ENCODE data around the gene IGFBP6. TPM values are rescaled to one million over a fixed set of nuclear protein-coding genes. Genes with fewer than 3 reads are reported as not detected.
A peak's percentile ranks its signal among the peaks of the same experiment; 100 is the strongest.
"Not testable (repeated sequence)": the region's sequence is repeated elsewhere in the genome, so short reads cannot be mapped to it uniquely, and the experiment has no call there.

IGFBP6 gene
- total and polyA plus RNA-seq, 3 experiments from 2014 or later, result 1.5 to 8.9 (median 1.6) TPM

- ChIA-PET POLR2A (interaction anchor here (0.9 kb wide), 1 partner anchor 9 kb away, joined by 3 read pairs; no protein-coding TSS in a partner anchor), CTCF (interaction anchor here (0.8 to 14.7 kb wide), 2 partner anchors 9 to 29 kb away, joined by 4 to 243 read pairs; partner anchors contain the start of gene SOAT2)
These were observed 3.6 kb upstream of the IGFBP6 start for GRCh38 chr12:53093777-53094393.

DNA sequence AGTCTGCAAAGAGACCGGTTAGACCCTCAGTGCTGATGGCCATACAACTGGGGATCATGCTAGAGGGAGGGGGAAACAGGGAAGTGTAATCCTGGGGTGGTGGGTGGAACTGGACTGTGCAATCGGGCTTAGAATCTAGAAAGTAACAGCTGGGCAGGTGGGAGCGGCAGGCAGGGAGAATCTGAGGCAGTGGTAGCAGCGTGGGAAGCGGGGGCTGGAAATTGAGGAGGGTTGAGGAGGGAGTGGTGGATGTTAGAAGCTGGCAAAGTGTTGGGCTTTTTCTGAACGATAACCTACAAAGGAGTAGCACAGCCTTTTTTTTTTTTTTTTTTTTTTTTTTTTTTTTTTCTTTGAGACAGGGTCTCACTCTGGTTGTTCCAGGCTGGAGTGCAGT lies 3.1 kb upstream of the IGFBP6 start:
- Histone ChIP-seq H3K9me3 (ENCODE audit: low read length) (no peaks in the 10 kb centered on the region), H3K27me3 (ENCODE audit: insufficient read depth, low read length, poor library complexity, severe bottlenecking) (no peaks in the 10 kb centered on the region), H3K4me3 (ENCODE audit: low read length) (no peak overlapping the region), H3K4me1 (ENCODE audit: insufficient read depth, low read length) (peaks cover 24% of the 10 kb centered on the region), H3K27ac (ENCODE audit: low read depth, low read length) (no peak overlapping the region), H3K36me3 (ENCODE audit: insufficient read depth, low read length) (no peaks in the 10 kb centered on the region)
- no peaks in the 10 kb centered on the region for H3K9me3 Mint-ChIP-seq
- H3K27me3 Mint-ChIP-seq, result peaks cover 3% of the 10 kb centered on the region in 2 donors
- H3K27ac Mint-ChIP-seq, result peak overlapping the region in 2 of 8 donors; percentile 38 to 75
- H3K36me3 Mint-ChIP-seq, result no peaks in the 10 kb centered on the region
- peaks cover 16 to 32% (median 20%) of the 10 kb centered on the region in 3 donors for H3K4me1 Mint-ChIP-seq
- DNase-seq, result no peak
- CTCF ChIA-PET, result interaction anchor here (0.8 to 14.7 kb wide), 2 partner anchors 9 to 30 kb away, joined by 4 to 243 read pairs; partner anchors contain the start of gene SOAT2
- POLR2A ChIA-PET, result no interaction called here
- H3K4me3 Mint-ChIP-seq, result peak overlapping the region in 1 of 7 donors; percentile 55

More at GRCh38 chr12:53093777-53094393, 3.6 kb upstream of the IGFBP6 start:
- peaks cover 3% of the 10 kb centered on the region in 2 donors for H3K27me3 Mint-ChIP-seq
- Histone ChIP-seq H3K4me1 (ENCODE audit: insufficient read depth, low read length) (peaks cover 19% of the 10 kb centered on the region), H3K27me3 (ENCODE audit: insufficient read depth, low read length, poor library complexity, severe bottlenecking) (no peaks in the 10 kb centered on the region), H3K9me3 (ENCODE audit: low read length) (no peaks in the 10 kb centered on the region), H3K4me3 (ENCODE audit: low read length) (no peak overlapping the region), H3K27ac (ENCODE audit: low read depth, low read length) (no peak overlapping the region), H3K36me3 (ENCODE audit: insufficient read depth, low read length) (no peaks in the 10 kb centered on the region)
- H3K4me1 Mint-ChIP-seq, result peaks cover 11 to 27% (median 15%) of the 10 kb centered on the region in 3 donors
- H3K4me3 Mint-ChIP-seq, result peak overlapping the region in 1 of 7 donors; percentile 55
- no peaks in the 10 kb centered on the region for H3K9me3 Mint-ChIP-seq
- no peak for DNase-seq
- H3K27ac Mint-ChIP-seq, result peak overlapping the region in 3 of 8 donors; percentile 38 to 75 (median 70)
- H3K36me3 Mint-ChIP-seq, result no peaks in the 10 kb centered on the region

GRCh38 chr12:53094796-53095595 lies 2.5 kb upstream of the IGFBP6 start:
- CTCF ChIA-PET, result interaction anchor here (14.7 kb wide), 1 partner anchor 31 kb away, joined by 243 read pairs; no protein-coding TSS in a partner anchor
- H3K27ac ChIP-seq (ENCODE audit: low read depth, low read length); H3K9me3 ChIP-seq (ENCODE audit: low read length); H3K4me3 Mint-ChIP-seq; H3K27me3 Mint-ChIP-seq; H3K36me3 Mint-ChIP-seq; POLR2A ChIA-PET; H3K36me3 ChIP-seq (ENCODE audit: insufficient read depth, low read length); H3K4me3 ChIP-seq (ENCODE audit: low read length); H3K27me3 ChIP-seq (ENCODE audit: insufficient read depth, low read length, poor library complexity, severe bottlenecking); DNase-seq; H3K9me3 Mint-ChIP-seq: not testable (repeated sequence)
- peak overlapping the region in 1 of 8 donors; percentile 36 for H3K27ac Mint-ChIP-seq
- peaks cover 24% of the 10 kb centered on the region for H3K4me1 ChIP-seq (ENCODE audit: insufficient read depth, low read length)
- H3K4me1 Mint-ChIP-seq, result peaks cover 19 to 34% (median 21%) of the 10 kb centered on the region in 3 donors

- DNase-seq; H3K27ac ChIP-seq (ENCODE audit: low read depth, low read length); H3K4me3 ChIP-seq (ENCODE audit: low read length); H3K27me3 Mint-ChIP-seq; H3K9me3 Mint-ChIP-seq; H3K36me3 Mint-ChIP-seq; H3K9me3 ChIP-seq (ENCODE audit: low read length); POLR2A ChIA-PET; H3K4me3 Mint-ChIP-seq; H3K36me3 ChIP-seq (ENCODE audit: insufficient read depth, low read length); H3K27me3 ChIP-seq (ENCODE audit: insufficient read depth, low read length, poor library complexity, severe bottlenecking): not testable (repeated sequence)
- peak overlapping the region in 1 of 8 donors; percentile 36 for H3K27ac Mint-ChIP-seq
- peaks cover 24% of the 10 kb centered on the region for H3K4me1 ChIP-seq (ENCODE audit: insufficient read depth, low read length)
- CTCF ChIA-PET, result interaction anchor here (14.7 kb wide), 1 partner anchor 31 kb away, joined by 243 read pairs; no protein-coding TSS in a partner anchor
- peaks cover 19 to 37% (median 24%) of the 10 kb centered on the region in 3 donors for H3K4me1 Mint-ChIP-seq
These were observed 1.9 kb upstream of the IGFBP6 start for GRCh38 chr12:53095596-53095895.

GRCh38 chr12:53096089-53096741 lies 1.3 kb upstream of the IGFBP6 start:
- Mint-ChIP-seq H3K4me3 (peak overlapping the region in 4 of 7 donors; percentile 35 to 80 (median 59)), H3K27ac (peak overlapping the region in 2 of 8 donors; percentile 29 to 43), H3K4me1 (peaks cover 19 to 38% (median 28%) of the 10 kb centered on the region in 3 donors), H3K36me3 (no peaks in the 10 kb centered on the region), H3K27me3 (peaks cover 3% of the 10 kb centered on the region in 2 donors), H3K9me3 (no peaks in the 10 kb centered on the region)
- DNase-seq, result no peak
- CTCF ChIA-PET, result interaction anchor here (14.7 kb wide), 1 partner anchor 32 kb away, joined by 243 read pairs; no protein-coding TSS in a partner anchor
- POLR2A ChIA-PET, result no interaction called here
- Histone ChIP-seq H3K27me3 (ENCODE audit: insufficient read depth, low read length, poor library complexity, severe bottlenecking) (no peaks in the 10 kb centered on the region), H3K4me3 (ENCODE audit: low read length) (no peak overlapping the region), H3K9me3 (ENCODE audit: low read length) (no peaks in the 10 kb centered on the region), H3K27ac (ENCODE audit: low read depth, low read length) (no peak overlapping the region), H3K4me1 (ENCODE audit: insufficient read depth, low read length) (peaks cover 24% of the 10 kb centered on the region), H3K36me3 (ENCODE audit: insufficient read depth, low read length) (no peaks in the 10 kb centered on the region)

GRCh38 chr12:53096759-53097158 lies 708 bp upstream of the IGFBP6 start:
- Histone ChIP-seq H3K27me3 (ENCODE audit: insufficient read depth, low read length, poor library complexity, severe bottlenecking) (no peaks in the 10 kb centered on the region), H3K4me3 (ENCODE audit: low read length) (no peak overlapping the region), H3K36me3 (ENCODE audit: insufficient read depth, low read length) (no peaks in the 10 kb centered on the region), H3K27ac (ENCODE audit: low read depth, low read length) (no peak overlapping the region), H3K4me1 (ENCODE audit: insufficient read depth, low read length) (peaks cover 24% of the 10 kb centered on the region), H3K9me3 (ENCODE audit: low read length) (no peaks in the 10 kb centered on the region)
- POLR2A ChIA-PET, result interaction anchor here (3.0 kb wide), 1 partner anchor 18 kb away, joined by 18 read pairs; the partner anchor contains the start of gene SPRYD3
- Mint-ChIP-seq H3K4me3 (peak overlapping the region; percentile 51 to 90 (median 80)), H3K27me3 (peaks cover 0 to 3% of the 10 kb centered on the region in 2 donors), H3K9me3 (no peaks in the 10 kb centered on the region), H3K27ac (peak overlapping the region; percentile 43 to 87 (median 72)), H3K36me3 (no peaks in the 10 kb centered on the region), H3K4me1 (peaks cover 19 to 41% (median 30%) of the 10 kb centered on the region in 3 donors)
- CTCF ChIA-PET, result interaction anchor here (0.9 to 14.7 kb wide), 3 partner anchors 17 to 63 kb away, joined by 4 to 243 read pairs (median 30); partner anchors contain the start of gene SPRYD3
- DNase-seq, result no peak

DNA sequence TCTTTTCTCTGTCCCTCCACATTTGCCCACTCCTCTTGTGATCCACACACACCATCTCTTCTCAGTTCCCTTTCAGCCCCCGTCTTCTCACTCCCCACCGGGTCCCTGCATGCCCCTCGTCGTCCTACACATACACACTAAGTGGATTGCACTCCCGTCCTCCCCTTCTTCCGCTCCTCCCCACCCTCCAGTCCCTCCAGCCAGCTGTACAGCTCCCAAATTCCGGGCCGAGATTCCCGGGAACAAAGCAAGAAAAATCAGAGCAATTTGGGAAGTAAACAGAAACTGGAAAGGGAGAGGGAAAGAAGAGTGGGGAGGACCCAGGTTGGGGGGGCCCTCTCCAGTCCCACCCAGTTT lies 282 bp upstream of the IGFBP6 start:
- Histone ChIP-seq H3K4me1 (ENCODE audit: insufficient read depth, low read length) (peaks cover 29% of the 10 kb centered on the region), H3K4me3 (ENCODE audit: low read length) (peak overlapping the region; percentile 53), H3K36me3 (ENCODE audit: insufficient read depth, low read length) (no peaks in the 10 kb centered on the region), H3K27me3 (ENCODE audit: insufficient read depth, low read length, poor library complexity, severe bottlenecking) (no peaks in the 10 kb centered on the region), H3K9me3 (ENCODE audit: low read length) (no peaks in the 10 kb centered on the region), H3K27ac (ENCODE audit: low read depth, low read length) (no peak overlapping the region)
- ChIA-PET POLR2A (interaction anchor here (1.5 to 3.0 kb wide), 2 partner anchors 18 to 31 kb away, joined by 4 to 18 read pairs; partner anchors contain the start of gene SPRYD3), CTCF (interaction anchor here (0.9 to 14.7 kb wide), 6 partner anchors 12 to 63 kb away, joined by 4 to 243 read pairs (median 16); partner anchors contain the start of gene SPRYD3)
- no peak for DNase-seq
- Mint-ChIP-seq H3K36me3 (no peaks in the 10 kb centered on the region), H3K4me1 (peaks cover 23 to 45% (median 33%) of the 10 kb centered on the region in 3 donors), H3K4me3 (peak overlapping the region; percentile 51 to 90 (median 80)), H3K27me3 (peaks cover 0 to 3% of the 10 kb centered on the region in 2 donors), H3K9me3 (no peaks in the 10 kb centered on the region), H3K27ac (peak overlapping the region; percentile 43 to 87 (median 72))
